GM19438 (cell line): Measurements from ENCODE around the gene RALGPS1.

Source experiments
- ATAC-seq: cut with Tn5 transposase; IDR thresholded peaks from one replicate; pipeline ENCODE4 v1.9.1; 2021; ENCODE audit warnings: low read depth; ENCODE audit not compliant: unreplicated experiment

The RALGPS1 gene

GRCh38 chr9:127130661-127131538 is 216.3 kb downstream of the RALGPS1 start:
- ATAC-seq, result no peak

DNA sequence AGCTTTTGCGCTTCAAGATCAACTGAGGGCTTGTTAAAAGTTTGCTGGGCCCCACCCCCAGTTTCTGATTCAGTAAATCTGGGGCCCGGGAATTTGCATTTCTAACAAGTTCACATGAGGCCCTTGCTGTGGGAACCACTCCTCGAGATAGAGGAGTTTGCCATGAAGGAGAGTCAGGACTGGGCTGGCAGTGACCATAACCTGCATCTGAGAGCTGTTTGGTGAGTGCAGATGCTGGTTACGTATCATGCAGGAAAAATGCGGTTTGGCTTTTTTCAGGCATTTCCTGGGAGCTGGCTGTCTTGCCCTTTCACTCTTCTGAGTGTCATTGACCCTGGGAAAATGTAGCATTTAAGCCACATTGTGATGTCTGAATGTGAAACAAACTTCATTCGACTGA is 217.3 kb downstream of the RALGPS1 start:
- no peak for ATAC-seq

- ATAC-seq, result no peak
Observed at GRCh38 chr9:127132375-127132774, 217.8 kb downstream of the RALGPS1 start.

DNA sequence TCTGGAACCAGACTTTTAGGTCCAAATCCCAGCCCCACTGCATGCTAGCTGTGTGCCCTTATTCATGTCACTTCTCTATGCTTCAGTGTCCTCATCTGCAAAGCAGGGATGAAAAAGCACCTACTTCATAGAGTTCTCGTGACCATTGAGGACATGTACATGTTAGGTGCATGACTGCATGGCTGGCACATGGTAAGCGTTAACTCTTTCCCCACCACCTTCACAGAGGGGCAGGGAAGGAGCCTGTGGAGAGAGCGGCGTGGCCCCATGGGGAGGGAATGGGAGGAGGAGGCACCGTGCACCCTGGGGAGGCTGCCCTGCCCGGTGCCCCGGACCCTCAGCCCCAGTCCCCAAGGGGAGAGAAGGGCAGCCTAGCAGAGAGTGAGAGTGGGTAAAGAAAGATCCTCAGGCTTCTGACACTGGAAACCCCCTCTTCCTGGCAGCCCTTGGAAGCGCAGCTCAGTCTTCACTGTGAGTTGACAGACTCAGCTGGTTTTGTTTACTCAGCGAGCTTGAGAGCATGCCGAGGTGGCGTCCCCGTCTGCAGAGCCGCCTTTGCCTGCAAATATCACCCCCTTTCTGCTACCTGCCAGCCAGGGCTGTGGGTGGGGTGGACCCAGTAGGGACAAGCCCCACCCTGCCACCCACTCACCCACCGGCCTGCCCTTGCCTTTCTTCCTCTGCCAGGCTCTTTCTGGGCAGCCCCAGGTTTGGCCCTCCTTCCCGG is 218.5 kb downstream of the RALGPS1 start:
- ATAC-seq, result no peak

GRCh38 chr9:127133739-127134167 is 219.2 kb downstream of the RALGPS1 start:
- ATAC-seq, result no peak

GRCh38 chr9:127135056-127135745 is 220.6 kb downstream of the RALGPS1 start:
- no peak for ATAC-seq

- no peak for ATAC-seq
Observed at GRCh38 chr9:127136081-127136879, 221.7 kb downstream of the RALGPS1 start.

GRCh38 chr9:127136880-127137639 is 222.5 kb downstream of the RALGPS1 start:
- ATAC-seq, result no peak

DNA sequence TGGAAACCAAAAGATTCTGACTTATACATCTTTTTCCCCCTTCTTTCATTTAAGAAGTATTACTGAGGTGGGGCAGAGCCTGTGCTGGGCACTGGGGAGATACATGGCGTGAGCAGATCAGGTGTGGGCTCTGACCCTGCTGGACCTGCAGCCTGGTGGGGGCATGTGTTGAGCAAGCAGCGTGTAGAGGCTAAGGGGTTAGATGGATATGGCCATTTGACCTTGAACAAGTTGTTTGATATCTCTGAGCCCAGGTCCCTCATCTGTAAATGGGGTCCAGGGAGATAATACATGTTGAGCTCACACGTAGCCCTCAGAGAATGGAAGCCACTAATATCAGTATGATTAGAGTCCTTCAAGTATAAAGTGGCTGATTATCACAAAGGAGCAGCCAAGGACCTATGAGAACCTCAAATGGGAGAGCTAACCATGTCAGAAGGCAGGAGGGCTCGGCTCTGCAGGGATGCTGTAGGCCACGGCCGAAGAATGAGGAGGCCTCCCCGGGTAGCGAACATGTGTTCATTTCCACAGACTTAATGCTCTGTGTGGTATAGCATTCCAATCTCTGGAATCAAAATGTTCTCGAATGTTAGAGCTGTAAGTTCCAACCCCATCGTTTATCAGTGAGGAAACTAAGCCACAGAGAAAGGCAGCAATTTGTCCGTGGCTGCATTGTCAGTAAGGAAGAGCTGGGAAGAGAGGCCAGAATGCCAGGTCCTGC is 223.2 kb downstream of the RALGPS1 start:
- ATAC-seq, result no peak

DNA sequence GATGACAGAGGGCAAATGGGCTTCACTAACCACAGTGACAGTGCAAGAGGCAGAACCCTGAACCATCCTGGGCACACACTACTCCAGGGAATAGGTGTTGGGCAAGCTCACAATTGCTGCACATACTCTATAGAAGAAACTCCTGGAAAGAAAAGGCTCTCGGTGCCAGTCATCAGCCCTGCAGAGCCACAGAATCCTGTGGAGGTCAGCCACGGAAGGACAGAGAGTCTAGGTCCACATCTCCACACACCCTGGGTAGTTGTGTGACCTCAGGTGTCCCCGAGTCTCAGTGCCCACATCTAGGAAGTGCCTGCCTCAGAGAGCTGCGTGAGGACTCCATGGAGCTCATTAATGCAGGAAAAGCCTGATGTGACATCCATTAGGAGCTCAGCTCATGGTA is 223.9 kb downstream of the RALGPS1 start:
- ATAC-seq, result no peak

DNA sequence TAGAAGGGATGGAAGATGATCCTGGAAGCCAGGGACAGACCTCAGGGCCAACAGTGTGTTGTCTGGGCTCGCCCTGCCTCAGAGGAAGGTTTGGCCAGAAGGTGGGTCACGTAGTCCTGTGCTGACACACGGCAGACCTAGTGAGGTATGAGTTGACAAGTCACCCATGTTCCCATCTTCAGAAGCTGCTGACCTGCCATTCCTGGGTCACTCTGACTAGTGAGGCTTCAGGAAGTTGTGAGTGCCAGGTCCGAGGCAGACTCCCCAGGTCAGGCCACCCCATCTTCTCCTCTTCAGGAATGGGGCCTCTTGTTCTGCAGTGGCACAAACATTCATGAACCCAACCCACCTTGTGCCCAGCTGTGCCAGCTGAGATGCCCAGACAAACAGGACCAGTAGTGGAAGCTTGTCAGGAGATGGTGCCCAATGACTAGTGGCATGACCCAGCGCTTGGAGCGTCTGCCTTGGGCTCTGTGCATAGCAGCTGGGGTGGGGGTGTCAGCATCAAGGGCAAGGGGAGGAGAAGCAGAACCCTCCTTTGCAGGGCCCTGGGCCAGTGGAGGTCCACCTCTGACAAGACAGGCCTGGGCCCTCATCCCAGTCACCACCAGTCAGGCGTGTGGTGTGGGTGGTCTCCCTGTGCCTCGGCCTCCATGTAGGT is 224.6 kb downstream of the RALGPS1 start:
- no peak for ATAC-seq

DNA sequence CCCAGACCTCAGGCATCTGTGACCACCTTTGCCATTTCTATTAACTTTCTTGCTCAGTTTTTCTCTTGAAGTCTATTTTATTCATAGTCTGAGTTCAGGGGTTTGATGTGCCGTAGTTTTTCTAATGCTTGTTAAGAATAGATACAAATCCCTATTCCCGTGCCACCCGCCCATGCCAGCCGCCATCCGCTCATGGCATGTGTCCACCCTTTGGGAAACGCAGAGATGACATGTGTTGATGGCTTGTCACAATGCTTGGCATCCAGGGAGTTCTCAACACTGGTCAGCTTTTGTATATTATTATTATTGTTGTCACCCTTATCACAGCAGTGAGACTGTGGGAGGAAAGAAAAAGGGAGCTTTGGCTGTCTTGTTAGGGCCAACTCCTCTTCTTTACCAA is 225.2 kb downstream of the RALGPS1 start:
- ATAC-seq, result no peak

DNA sequence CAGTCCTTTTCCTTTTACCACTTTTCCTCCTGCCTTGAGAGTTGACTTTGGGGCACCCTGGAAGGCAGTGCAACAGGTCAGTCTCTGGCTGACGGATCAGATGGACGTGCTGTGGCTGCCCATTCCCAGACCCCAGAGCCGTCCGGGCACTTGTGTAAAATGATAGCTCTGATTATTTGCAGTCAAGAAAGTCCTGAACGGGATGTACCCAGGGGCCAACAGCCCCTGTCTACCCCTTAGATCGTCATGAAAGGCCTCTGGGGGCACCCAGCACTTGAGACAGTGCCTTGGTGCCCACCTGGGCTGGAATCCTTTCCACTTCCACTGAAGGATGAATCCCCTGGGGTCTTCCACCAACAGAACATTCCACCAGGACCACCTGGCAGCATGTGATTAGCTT is 225.6 kb downstream of the RALGPS1 start:
- no peak for ATAC-seq

GRCh38 chr9:127140842-127141675 is 226.5 kb downstream of the RALGPS1 start:
- no peak for ATAC-seq

- ATAC-seq, result no peak
Observed at GRCh38 chr9:127142291-127142690, 227.7 kb downstream of the RALGPS1 start.

DNA sequence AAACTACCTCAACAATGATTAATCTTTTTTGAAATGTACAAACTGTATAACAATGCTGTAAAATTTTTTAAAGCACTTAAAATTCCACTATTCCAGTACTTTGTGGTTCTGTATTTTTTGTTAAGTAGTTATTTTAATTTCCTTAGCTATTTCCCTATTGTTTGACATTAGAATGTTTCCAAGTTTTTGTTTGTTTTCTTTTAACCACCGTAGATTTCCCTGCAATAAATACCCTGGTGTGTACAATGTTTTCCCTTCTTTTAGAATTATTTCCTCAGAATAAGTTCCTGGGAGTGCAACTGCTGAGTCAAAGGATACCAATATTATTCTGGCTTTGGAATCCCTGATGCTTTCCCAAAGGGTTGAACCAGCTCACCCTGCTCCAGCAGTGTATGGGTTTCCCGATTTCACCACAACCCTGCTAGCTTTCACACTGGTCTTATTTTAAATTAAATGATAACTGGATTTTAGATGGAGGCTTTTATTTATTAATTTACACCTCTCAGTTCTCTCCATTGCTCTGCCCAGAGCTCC is 228.4 kb downstream of the RALGPS1 start:
- ATAC-seq, result no peak

DNA sequence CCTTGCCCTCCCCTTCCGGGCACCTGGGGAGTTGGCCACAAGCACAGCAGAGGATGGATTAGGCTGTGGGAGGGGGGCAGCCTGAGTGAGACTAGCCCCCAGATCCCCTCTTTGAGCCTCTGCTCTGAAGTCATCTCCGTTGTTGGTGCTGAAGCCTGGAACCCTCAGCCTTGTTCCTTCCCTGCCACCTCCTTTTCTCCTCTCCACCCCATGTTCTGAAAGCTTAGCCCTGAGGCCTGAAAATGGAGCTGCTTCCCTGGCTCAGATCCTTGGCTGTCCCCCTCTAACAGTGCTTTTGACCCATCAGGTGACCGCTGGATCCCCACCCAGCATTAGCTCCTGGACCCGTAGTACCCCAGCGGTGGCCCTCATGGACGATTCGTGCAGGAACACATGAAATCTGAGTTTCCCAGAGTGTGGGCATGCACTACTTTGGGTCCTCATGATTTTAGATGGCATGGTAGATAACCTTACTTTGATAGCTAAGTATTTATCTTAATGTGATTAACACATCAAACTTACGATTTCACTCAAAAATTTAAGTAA is 229.4 kb downstream of the RALGPS1 start:
- no peak for ATAC-seq
